GM19395 (cell line): Measurements from ENCODE around the gene AGMO.

Source experiments
- ATAC-seq: cut with Tn5 transposase; IDR thresholded peaks from one replicate; pipeline ENCODE4 v1.9.1; 2021; ENCODE audit warnings: mild to moderate bottlenecking, moderate library complexity; ENCODE audit not compliant: unreplicated experiment

Gene AGMO

GRCh38 chr7:15402436-15403136, 159.2 kb downstream of the AGMO start:
- no peak for ATAC-seq

- no peak for ATAC-seq
Observed at GRCh38 chr7:15400440-15400839, 161.4 kb downstream of the AGMO start.

- no peak for ATAC-seq
Observed at GRCh38 chr7:15399441-15399840, 162.4 kb downstream of the AGMO start.

- no peak for ATAC-seq
Observed at GRCh38 chr7:15397922-15398760, 163.7 kb downstream of the AGMO start.

- no peak for ATAC-seq
Observed at GRCh38 chr7:15397159-15397550, 164.7 kb downstream of the AGMO start.

GRCh38 chr7:15396210-15397158, 165.3 kb downstream of the AGMO start:
- ATAC-seq: no peak

- no peak for ATAC-seq
Observed at GRCh38 chr7:15389073-15389472, 172.7 kb downstream of the AGMO start.

GRCh38 chr7:15378494-15379145, 183.2 kb downstream of the AGMO start:
- no peak for ATAC-seq

- ATAC-seq: no peak
Observed at GRCh38 chr7:15376600-15376999, 185.2 kb downstream of the AGMO start.

- ATAC-seq: no peak
Observed at GRCh38 chr7:15370441-15370840, 191.4 kb downstream of the AGMO start.

- no peak for ATAC-seq
Observed at GRCh38 chr7:15368653-15369052, 193.2 kb downstream of the AGMO start.

GRCh38 chr7:15367897-15368296, 193.9 kb downstream of the AGMO start:
- ATAC-seq: no peak

GRCh38 chr7:15358112-15358511, 203.7 kb downstream of the AGMO start:
- ATAC-seq: no peak

- no peak for ATAC-seq
Observed at GRCh38 chr7:15352421-15353206, 209.2 kb downstream of the AGMO start.

GRCh38 chr7:15345216-15345615, 216.6 kb downstream of the AGMO start:
- ATAC-seq: no peak

GRCh38 chr7:15341817-15342216, 220.0 kb downstream of the AGMO start:
- ATAC-seq: no peak

GRCh38 chr7:15336146-15336545, 225.7 kb downstream of the AGMO start:
- no peak for ATAC-seq

GRCh38 chr7:15335390-15335789, 226.4 kb downstream of the AGMO start:
- ATAC-seq: no peak

GRCh38 chr7:15334536-15335263, 227.1 kb downstream of the AGMO start:
- ATAC-seq: no peak
